GM12875 (cell line): ENCODE data around the gene ENG.

Experiments
- H3K4me3 ChIP-seq: one replicate; pipeline ENCODE4 v1.5.1; 2011; ENCODE audit warnings: low read depth, low read length, control low read depth
- TF ChIP-seq, protein P1 (sequence below): IDR thresholded peaks from 2 replicates; pipeline ENCODE4 v1.5.1; 2011; ENCODE audit warnings: low read depth, mild to moderate bottlenecking, control low read depth, inconsistent platforms, low read length, moderate library complexity, borderline replicate concordance; ENCODE audit not compliant: insufficient read depth

The ENG gene

DNA sequence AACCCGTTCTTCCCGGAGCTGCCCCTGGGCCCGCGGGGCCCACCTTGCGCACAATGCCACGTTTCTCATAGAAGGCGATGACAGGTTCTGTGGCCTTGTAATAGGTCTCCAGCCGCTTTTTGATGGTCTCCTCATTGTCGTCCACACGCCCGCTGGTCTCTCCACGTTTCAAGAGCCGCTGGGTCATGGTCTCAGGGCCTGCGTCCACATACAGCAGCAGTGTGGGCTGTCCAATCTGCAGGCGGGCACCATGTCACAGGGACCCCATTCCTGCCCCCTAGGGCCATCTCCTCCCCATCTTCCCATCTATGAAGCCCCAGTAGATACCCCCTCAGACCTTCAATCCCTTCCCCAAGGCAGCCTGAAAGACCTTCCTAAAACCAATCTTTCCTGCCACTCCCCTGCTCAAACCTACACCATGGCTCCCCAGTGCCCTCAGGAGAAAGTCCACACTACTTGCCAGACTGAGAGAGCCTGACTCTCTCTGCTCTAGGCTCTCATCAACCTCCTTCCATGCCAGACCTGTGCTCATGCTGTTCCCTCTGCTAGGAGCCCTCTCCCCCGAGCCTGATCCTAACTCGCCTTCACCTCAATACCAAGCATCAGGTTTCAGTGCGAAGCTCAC lies 13.9 kb upstream of the ENG start:
- no peak overlapping the region for H3K4me3 ChIP-seq
- TF ChIP-seq, protein P1, sequence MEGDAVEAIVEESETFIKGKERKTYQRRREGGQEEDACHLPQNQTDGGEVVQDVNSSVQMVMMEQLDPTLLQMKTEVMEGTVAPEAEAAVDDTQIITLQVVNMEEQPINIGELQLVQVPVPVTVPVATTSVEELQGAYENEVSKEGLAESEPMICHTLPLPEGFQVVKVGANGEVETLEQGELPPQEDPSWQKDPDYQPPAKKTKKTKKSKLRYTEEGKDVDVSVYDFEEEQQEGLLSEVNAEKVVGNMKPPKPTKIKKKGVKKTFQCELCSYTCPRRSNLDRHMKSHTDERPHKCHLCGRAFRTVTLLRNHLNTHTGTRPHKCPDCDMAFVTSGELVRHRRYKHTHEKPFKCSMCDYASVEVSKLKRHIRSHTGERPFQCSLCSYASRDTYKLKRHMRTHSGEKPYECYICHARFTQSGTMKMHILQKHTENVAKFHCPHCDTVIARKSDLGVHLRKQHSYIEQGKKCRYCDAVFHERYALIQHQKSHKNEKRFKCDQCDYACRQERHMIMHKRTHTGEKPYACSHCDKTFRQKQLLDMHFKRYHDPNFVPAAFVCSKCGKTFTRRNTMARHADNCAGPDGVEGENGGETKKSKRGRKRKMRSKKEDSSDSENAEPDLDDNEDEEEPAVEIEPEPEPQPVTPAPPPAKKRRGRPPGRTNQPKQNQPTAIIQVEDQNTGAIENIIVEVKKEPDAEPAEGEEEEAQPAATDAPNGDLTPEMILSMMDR, result no peak

DNA sequence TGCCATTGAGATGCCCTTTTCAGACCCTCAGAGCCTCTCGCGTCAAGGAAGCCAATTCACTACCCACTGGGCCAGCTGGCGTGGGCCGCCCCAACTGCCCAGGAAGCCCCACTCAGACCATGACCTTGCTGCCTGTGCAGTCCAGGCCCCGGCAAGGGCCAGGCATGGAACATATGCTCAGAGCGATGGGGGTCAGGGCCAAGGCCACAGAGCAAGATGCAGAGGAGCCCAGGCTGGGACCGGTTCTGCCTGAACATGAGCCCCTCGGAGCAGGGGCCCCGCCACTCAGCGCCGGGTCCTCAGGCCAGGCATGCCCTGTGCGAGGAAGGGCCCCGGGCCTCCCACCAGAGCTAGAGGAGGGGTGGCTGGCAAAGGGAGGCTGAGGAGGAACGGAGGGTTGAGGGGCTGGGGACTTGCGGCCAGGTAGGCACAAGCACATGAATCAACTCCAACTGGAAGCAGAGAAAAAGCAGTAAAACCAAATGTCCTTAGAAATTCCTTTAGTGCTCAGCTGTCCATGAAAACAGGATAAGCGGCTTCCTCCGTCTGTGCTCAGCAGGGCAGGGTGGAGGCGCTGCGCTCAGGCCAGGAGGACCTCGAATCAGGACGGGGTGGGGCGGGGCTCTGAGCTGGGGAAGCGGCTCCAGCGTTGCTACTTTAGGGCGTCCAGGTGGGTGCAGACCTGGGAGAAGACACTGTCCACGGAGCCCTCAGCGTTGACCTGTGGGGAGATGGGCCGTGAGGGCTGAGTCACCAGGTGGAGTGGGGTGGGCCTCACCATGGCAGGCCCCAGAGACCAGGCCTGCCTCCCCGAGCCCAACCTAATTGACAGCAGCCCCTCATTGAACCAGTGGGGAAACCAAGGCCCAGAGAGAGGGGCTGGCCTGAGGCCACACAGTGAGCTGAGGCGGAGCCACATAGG lies 13.2 kb upstream of the ENG start:
- no peak overlapping the region for H3K4me3 ChIP-seq
- TF ChIP-seq, protein P1, result no peak

DNA sequence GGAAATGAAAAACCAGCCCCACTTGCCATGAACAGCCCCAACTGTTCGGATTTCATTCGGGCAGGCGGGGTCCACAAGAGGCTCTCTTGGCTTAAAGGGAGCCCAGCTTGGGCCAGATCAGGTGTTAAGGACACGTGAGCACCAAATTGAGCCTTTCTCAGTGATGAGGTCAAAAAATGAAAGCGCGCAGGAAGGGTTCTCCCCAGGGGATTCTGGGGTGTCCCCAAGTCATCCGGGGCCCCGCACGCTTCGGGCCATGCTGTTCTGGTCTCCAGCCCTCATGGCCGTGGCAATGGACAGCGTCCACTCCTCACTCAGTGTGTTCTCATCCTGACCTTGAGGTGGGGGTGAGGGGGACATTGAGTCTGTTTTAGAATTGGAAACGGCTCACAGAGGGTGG lies 12.1 kb upstream of the ENG start:
- TF ChIP-seq, protein P1, result no peak
- no peak overlapping the region for H3K4me3 ChIP-seq

DNA sequence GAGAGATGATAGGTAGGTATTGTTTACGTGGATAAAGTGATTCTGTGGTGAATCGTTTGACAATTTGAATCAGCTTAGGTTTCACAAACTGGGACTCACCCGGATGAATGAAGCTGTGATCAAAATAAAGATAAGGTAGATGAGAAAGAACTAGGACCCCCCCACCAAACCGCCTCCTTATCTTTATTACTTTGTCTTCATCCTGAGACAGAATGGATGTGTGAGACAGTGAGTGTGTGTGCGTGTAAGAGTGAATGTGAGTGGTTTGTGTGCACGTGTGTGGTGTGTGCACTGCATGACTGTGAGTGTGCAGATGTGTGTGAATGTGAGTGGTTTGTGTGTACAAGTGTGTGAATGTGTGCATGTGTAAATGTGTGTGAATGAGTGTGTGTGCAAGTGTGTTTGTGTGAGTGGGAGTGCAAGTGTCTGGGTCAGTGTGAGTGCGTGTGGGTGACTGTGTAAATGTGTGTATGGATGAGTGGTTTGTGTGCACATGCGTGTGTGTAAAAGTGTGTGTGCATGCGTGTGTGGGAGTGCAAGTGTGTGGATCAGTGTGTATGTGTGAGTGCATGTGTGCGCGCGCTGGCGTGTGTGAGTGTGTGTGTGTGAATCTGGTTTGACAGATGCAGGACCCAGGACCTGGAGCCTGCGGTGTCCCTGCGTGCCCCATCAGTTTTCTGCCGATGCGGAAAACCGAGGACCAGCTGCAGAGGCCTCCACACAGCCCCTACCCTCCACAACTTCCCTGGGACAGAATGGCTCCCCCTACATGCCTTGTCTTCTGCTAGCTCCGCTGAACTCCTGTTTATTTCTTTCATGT lies 11.4 kb upstream of the ENG start:
- no peak overlapping the region for H3K4me3 ChIP-seq
- TF ChIP-seq, protein P1, result no peak

DNA sequence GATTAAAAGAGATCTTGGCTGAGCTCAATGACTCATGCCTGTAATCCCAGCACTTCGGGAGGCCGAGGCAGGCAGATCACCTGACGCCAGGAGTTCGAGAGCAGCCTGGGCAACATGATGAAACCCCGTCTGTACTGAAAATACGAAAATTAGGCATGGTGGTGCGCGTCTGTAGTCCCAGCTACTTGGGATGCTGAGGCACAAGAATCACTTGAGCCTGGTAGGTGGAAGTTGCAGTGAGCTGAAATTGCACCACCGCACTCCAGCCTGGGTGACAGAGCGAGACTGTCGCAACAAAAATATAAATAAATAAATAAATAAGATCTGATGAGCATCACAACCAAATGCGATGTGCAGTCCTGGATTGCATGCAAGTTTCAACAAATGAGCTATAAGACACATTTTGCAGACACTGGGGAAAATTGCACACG lies 8.7 kb upstream of the ENG start:
- TF ChIP-seq, protein P1, result no peak
- H3K4me3 ChIP-seq, result no peak overlapping the region

DNA sequence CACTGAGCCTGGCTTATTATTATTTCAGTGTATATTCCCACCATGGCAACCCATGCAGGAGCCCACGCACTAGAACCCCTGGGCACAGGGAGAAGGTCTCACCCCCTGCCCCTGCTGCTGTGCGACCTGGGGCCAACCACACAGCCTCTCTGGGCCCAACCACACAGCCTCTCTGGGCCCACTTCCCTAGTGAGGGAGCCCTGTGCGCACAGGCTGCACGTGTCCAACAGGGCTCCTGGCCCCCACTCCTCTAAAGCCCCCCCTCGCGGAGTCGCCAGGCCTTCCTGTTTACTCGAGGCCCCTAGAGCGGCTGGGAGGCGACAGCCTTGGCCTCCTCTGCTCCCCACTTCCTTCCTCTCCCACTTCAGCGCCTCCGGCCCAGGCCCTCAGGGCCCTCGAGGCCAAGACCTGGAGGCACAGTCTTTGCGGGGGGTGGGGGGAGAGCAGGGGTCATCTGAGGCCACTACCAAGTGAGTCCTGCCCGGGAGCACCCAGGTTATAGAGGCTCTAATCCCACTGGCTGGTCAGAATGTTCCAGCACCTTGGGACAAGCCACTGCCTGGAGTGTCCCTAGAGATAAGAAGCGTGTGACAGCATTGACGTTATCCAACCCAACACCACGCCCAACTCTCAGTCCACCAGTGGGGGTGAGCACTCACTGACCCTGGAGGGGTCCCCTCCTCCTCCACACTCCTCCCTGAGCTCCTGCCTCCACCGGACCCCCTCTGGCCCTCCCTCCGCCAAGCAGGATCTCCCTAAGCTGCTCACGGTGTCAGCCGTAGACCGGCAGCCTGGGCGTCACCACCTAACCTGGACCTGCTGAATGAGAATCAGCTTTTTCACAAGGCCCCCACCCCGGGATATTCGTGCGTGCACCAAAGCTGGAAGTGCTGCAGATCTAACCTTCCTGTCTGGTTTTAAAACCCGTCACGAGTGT lies 7.9 kb upstream of the ENG start:
- TF ChIP-seq, protein P1, result no peak
- H3K4me3 ChIP-seq, result no peak overlapping the region
